NCI-H2029 (cell line): ENCODE results near the gene NINJ1.
"Not testable (repeated sequence)": the region's sequence is repeated elsewhere in the genome, so short reads cannot be mapped to it uniquely, and the experiment has no call there.

Source experiments
- DNase-seq: peaks from one replicate; lab custom pipeline; 2025; lab: John Stamatoyannopoulos, UW

Gene NINJ1

GRCh38 chr9:93118863-93119702 is 15.0 kb downstream of the NINJ1 start:
- DNase-seq = no peak

- no peak for DNase-seq
Observed at GRCh38 chr9:93117924-93118862, 15.9 kb downstream of the NINJ1 start.

GRCh38 chr9:93117521-93117920 is 16.5 kb downstream of the NINJ1 start:
- DNase-seq = not testable (repeated sequence)

- no peak for DNase-seq
Observed at GRCh38 chr9:93116072-93116961, 17.7 kb downstream of the NINJ1 start.

GRCh38 chr9:93115486-93116071 is 18.5 kb downstream of the NINJ1 start:
- DNase-seq = no peak

- no peak for DNase-seq
Observed at GRCh38 chr9:93114984-93115335, 19.1 kb downstream of the NINJ1 start.

GRCh38 chr9:93114169-93114983 is 19.7 kb downstream of the NINJ1 start:
- no peak for DNase-seq

- DNase-seq = no peak
Observed at GRCh38 chr9:93112864-93113389, 21.1 kb downstream of the NINJ1 start.

- no peak for DNase-seq
Observed at GRCh38 chr9:93112116-93112863, 21.8 kb downstream of the NINJ1 start.

- DNase-seq = no peak
Observed at GRCh38 chr9:93111371-93112115, 22.5 kb downstream of the NINJ1 start.

- DNase-seq = no peak
Observed at GRCh38 chr9:93111001-93111370, 23.1 kb downstream of the NINJ1 start.

- no peak for DNase-seq
Observed at GRCh38 chr9:93110311-93110855, 23.7 kb downstream of the NINJ1 start.

GRCh38 chr9:93108291-93109041 is 25.6 kb downstream of the NINJ1 start:
- DNase-seq = no peak

GRCh38 chr9:93107825-93108161 is 26.3 kb downstream of the NINJ1 start:
- no peak for DNase-seq

- no peak for DNase-seq
Observed at GRCh38 chr9:93107151-93107824, 26.8 kb downstream of the NINJ1 start.

- no peak for DNase-seq
Observed at GRCh38 chr9:93105620-93106019, 28.4 kb downstream of the NINJ1 start.

GRCh38 chr9:93101086-93101485 is 33.0 kb downstream of the NINJ1 start:
- not testable (repeated sequence) for DNase-seq

GRCh38 chr9:93100276-93100636 is 33.8 kb downstream of the NINJ1 start:
- DNase-seq = no peak
